Astrocyte of the spinal cord (primary cell): ENCODE results near the gene PTPN6.

Source experiments
- DNase-seq: peaks from one replicate; pipeline ENCODE4 v3.0.0; 2011; ENCODE audit warnings: low read depth, low spot score
- H3K4me3 ChIP-seq: 2 replicates; pipeline ENCODE4 v1.5.1; 2011; ENCODE audit warnings: low read depth, mild to moderate bottlenecking, low read length, moderate library complexity
- CTCF ChIP-seq: IDR thresholded peaks from 2 replicates; pipeline ENCODE4 v1.5.1; 2012; ENCODE audit warnings: low read depth, mild to moderate bottlenecking, low read length, inconsistent platforms
- in situ Hi-C: cut with HindIII; loops from 2 replicates; pipeline ENCODE4 v1.10.0; 2017; ENCODE audit warnings: low sequenced_read_pairs

The PTPN6 gene

GRCh38 chr12:6979021-6979420 is 27.9 kb downstream of the PTPN6 start:
- no peak overlapping the region for H3K4me3 ChIP-seq
- in situ Hi-C loops = no loop called here
- no peak for DNase-seq
- TF ChIP-seq CTCF = no peak

- in situ Hi-C loops = no loop called here
- no peak for DNase-seq
- TF ChIP-seq CTCF = no peak
- H3K4me3 ChIP-seq = no peak overlapping the region
Observed at GRCh38 chr12:6979453-6979852, 28.3 kb downstream of the PTPN6 start.

- H3K4me3 ChIP-seq = no peak overlapping the region
- DNase-seq = no peak
- in situ Hi-C loops = no loop called here
- no peak for TF ChIP-seq CTCF
Observed at GRCh38 chr12:6980075-6980474, 28.9 kb downstream of the PTPN6 start.

GRCh38 chr12:6980740-6981139 is 29.6 kb downstream of the PTPN6 start:
- no peak for DNase-seq
- in situ Hi-C loops = no loop called here
- TF ChIP-seq CTCF = no peak
- no peak overlapping the region for H3K4me3 ChIP-seq

GRCh38 chr12:6981152-6982052 is 30.2 kb downstream of the PTPN6 start:
- no peak for DNase-seq
- no peak overlapping the region for H3K4me3 ChIP-seq
- TF ChIP-seq CTCF = no peak
- in situ Hi-C loops = no loop called here

GRCh38 chr12:6982532-6982931 is 31.4 kb downstream of the PTPN6 start:
- no peak for TF ChIP-seq CTCF
- in situ Hi-C loops = no loop called here
- H3K4me3 ChIP-seq = no peak overlapping the region
- no peak for DNase-seq
